GM18508 (cell line): ENCODE results near the gene NKX2-3.

Experiments used
- ATAC-seq: cut with Tn5 transposase; IDR thresholded peaks from one replicate; pipeline ENCODE4 v1.9.1; 2021; ENCODE audit warnings: moderate number of reproducible peaks; ENCODE audit not compliant: insufficient read depth, unreplicated experiment

The NKX2-3 gene

DNA sequence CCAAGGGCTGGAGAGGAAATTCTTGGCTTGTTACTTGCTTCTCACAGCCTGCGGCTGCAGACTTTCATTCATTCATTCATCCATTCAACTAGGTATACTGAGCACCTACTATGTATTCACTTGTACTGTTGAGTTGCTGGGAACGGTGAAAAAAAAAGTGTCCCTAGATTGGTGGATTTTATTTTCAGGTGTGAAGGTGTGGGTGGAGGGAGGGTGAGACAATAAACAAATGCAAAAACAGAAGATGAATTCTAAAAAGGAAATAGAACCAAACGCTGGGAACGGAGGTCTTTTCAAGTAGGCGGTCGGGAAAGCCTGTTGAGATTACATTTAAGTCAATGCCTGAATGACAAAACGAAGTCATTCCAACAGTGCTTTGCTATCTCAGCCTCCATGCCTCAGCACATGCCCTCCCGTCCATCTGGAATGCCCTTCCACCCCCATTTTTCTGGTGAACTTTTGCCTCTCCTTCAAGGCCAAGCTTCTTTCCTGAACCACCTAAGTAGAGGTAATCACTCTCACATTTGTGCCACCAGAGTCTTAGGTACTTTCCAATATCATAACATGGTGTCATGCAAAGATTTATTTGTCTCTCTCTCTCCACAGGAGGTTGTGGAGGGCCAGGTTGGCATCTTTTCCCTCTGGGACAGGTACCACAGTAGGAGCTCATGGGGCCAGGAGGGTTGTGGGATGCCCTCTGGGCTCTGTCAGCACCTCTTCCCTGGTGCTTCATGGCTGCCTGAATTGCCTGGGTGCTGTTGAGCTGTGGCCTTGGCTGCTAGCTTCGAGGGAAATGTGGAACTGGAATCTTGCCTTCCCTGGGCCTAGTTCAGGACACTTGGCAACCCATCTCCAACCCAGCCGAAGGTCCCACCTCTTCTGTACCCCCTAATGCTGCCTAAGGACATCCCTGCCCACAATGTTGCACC is 5.5 kb downstream of the NKX2-3 start:
- ATAC-seq, result no peak

DNA sequence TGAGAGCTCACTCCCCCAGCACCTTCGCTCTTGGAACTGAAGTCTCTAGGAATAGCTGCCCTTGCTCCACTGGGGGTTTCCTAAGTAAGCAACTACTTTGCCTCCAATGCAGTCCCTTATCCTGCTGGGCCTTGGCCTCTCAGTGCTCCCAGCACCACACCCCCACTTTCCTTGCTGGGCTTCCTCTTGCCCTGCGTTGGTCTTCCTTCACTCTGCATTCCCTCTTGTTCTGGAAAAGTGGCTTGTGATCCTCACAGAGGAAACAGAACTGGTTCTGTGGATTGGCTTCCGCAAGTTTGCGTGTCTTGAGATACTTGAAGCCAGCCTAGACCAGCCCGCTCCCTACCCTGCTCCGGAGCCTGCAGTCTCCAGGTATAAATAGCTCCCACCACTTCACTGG is 6.4 kb downstream of the NKX2-3 start:
- no peak for ATAC-seq

DNA sequence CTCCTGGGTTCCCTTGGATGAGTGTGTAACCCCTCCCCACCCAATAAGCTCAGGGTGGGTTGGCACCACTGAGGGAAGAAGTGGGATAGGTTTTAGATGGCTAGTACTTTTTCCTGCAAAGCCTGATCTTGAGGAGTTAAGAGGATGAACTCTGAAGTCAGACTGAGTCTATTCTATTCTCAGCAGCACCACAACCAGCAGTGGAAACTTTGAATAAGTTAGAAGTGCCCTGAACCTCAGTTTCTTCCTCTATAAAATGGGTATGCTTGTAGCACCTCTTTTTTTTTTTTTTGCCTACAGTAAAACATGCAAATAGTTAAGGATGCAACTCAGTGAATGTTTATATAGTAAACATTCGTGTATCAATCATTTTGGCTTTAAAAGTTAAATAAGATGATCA is 7.1 kb downstream of the NKX2-3 start:
- ATAC-seq, result no peak

DNA sequence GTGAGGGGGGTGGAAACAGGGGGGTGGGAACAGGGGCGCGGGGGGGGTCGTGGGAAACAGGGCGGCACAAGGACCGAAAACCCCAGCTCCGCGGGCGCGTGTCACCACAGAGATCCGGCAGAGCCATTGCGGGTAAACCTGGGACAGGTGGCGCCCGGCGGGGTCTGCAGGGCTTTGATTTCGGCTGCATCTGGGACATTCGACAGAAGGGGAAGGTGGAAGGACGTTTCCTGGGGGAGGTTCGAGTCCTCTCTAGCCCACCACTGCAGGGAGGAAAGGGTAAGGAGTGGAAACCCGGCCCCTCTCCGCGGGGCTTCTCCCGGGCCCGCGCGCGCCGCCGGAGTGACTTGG is 7.5 kb downstream of the NKX2-3 start:
- no peak for ATAC-seq

DNA sequence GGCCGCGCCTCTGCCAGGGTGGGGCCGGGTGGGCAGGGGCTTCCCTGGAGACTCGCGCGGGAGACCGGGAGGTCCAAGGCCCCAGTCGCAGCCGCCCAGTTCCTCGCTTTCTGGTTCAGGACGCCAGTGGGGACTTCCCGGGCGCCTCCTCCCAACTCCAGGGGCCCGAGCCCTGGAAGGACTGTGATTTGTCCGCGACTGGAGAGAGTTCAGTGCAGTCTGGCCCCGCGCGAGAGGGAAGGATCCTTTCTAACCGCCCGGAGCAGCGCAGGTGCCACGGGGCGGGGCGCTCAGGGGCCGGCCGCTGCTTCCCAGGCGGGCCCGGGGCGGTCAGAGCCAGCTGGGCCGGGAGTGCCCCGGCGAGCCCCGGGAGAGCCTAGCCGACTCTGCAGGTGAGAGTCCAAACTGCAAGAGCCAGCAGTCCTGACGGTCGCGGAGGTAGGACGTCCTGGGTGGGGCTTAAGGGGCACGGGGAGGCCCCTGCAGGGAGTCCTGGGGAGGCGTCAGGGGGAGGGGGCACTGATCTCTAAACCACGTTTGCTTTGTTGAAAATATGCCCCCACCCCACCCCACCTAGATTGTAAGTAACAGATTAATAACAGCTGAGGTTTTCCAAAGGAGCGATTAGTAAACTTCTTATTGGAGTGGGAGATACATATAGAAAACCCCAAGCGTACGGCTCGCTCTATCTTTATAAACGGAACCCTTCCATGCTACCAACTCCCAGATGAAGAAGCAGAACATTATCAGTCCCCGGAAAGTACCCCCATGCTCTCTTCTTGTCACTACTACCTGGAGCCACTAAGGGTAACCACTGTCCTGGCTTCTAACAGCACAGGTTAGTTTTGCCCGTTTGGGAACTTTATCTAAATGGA is 8.2 kb downstream of the NKX2-3 start:
- no peak for ATAC-seq

DNA sequence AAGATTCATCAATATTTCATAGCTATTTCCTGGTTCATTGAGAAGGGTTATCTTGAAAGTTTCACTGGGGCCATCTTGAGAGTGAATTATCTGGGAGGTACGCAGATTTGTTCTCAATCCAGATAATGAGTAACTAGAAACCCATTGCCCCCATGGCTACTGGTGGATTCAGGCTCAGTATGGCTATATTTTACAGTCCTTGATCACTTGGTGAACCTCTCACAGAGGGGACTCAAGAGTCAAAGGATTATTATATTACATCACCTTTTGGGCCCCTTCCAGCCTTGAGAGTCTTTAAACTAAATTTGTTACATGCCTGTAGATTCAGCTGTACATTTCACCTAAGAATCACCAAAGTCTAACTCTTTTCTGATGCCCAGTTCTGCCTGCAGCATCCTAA is 11.6 kb downstream of the NKX2-3 start:
- no peak for ATAC-seq

DNA sequence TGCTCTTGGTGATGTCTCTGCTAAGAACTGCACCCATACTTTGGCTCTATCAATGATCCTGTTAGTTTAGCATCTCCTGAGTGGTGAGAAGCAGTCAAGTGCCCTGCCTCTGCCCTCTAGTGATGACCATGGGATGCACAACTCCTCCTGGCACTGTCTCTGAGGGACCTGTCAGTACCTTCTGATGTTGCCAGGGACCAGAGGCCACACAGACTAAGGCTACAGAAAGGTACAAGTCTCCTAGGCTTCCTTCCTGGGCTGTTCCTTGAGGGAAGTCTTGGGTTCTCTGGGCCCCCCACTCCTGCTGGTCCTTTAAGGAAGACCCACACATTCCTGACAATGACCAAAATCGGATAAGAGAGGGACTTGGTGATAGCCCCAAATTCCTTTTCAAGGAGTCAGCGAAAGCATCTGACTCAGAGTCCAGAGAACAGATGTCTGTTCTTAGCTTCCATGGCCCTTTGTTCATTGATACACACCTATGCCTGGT is 15.3 kb downstream of the NKX2-3 start:
- ATAC-seq, result no peak

DNA sequence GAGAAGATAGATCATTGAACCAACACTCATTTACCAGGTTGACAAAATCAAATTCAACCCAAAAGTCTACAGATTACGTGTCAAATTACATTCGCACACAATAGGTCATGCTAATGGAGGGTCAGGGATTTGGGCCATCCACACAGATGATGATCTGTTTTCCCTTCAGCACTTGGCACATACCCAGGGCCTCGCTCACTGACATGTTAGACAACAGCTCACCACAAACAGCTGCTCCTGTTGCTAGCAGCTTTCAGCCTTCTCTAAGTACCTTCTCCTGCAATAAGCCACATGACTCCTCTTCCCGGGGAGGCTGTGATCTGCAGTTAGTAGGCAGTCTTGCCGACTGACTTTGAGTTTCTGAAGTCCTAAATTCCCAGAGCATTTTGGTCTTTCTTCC is 18.4 kb downstream of the NKX2-3 start:
- no peak for ATAC-seq

DNA sequence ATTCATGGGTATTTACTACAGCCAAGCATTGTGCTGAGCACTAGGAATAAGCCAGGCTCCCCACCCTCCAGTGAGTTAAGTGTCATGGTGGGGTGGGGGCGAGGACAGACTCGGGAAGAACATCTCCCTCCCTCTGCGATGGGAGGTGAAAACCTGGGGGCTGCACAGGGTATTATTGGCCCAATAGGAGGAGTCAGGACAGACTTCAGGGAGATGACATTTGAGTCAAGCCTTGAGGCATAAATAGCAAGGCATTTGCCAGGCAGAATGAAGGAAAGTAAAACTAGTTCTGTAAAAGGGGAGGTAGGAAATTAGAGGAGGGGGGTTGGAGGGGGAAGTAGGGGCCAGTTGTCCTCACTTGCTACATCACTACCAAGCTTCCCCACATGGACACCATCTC is 18.9 kb downstream of the NKX2-3 start:
- no peak for ATAC-seq

DNA sequence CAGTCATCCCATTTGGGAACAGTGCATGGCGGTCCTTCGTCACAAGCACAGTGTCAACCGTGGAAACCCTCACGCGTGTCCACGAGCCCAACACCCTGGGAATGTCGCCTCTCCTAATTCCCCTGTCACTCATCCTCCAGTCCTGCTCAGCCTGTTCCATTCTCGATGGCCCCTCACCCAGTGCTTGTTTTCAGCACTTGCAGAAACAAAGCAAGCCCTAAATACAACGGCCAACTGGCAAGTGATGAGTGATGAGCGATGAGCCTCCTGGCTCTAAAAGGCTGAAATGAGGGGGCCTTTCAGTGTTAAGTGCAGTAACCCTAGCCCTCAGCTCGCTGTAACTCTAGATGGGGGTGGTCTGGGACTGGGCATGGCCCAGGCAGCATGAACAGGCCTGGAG is 22.6 kb downstream of the NKX2-3 start:
- ATAC-seq, result no peak

DNA sequence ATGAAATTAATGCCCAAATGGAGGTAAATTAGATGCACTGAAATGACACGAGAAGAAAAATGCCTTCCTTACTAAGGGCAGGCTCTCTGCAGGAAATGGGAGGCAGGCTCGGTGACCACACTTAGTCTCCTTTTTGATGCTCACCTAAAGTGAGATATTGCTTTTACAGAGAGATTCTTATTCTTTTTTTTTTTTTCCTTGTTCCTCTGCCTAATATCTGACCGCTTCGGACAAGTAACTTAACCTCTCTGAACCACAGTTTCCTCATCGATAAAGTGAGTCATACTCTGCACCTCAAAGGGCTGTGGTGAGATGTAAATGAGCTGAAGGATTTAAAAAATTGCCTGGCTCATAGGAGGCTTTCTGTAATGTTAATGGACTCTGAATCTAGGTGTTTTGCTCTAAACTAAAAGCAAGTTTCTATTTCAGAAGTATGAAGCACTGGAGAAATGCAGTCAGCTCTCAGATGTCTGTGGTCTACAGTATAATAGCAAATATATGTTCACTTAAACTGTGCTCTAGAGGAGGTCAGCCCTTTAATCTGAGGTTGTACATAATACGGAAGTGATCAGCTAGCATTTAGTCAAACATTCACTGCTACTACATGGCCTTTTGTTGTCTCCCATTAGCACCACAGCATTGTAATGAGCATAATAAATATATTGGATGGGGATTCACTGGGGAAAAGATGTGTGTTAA is 23.2 kb downstream of the NKX2-3 start:
- peak; percentile 82 for ATAC-seq

DNA sequence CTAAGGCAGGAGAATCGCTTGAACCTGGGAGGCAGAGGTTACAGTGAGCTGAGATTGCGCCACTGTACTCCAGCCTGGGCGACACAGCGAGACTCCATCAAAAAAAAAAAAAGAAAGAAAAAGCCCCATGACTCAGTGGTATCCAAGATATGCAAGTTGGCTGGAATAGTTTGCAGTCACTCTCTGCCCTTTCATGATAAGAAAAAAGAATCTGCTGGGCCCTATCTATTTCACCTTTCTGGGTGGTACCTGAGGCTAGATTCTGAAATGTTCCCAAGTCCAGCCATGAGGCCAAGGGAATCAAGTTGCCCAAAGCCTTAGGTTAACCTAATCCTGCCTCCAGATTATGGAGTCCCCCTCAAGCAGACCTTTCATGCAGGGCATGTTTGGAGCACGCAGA is 24.3 kb downstream of the NKX2-3 start:
- ATAC-seq, result no peak

DNA sequence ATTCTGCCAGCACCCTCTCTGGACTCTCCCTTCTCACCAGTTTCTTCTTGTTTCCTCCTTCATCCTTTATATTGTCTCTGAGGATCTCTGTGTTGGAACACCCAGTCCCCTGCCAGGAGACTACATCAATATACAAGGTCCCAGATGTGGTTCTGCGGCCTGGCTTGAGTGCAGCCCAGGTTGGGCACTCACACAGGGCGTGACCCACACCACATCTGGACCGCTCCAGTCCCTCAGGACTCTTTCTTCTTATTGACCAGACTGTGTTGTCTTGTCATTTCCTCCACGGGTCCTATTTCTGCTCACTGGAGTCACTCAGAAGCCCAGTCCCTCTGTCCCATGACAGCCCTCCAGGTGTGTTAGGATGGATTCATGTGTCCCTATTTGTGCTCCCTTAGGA is 26.0 kb downstream of the NKX2-3 start:
- no peak for ATAC-seq

DNA sequence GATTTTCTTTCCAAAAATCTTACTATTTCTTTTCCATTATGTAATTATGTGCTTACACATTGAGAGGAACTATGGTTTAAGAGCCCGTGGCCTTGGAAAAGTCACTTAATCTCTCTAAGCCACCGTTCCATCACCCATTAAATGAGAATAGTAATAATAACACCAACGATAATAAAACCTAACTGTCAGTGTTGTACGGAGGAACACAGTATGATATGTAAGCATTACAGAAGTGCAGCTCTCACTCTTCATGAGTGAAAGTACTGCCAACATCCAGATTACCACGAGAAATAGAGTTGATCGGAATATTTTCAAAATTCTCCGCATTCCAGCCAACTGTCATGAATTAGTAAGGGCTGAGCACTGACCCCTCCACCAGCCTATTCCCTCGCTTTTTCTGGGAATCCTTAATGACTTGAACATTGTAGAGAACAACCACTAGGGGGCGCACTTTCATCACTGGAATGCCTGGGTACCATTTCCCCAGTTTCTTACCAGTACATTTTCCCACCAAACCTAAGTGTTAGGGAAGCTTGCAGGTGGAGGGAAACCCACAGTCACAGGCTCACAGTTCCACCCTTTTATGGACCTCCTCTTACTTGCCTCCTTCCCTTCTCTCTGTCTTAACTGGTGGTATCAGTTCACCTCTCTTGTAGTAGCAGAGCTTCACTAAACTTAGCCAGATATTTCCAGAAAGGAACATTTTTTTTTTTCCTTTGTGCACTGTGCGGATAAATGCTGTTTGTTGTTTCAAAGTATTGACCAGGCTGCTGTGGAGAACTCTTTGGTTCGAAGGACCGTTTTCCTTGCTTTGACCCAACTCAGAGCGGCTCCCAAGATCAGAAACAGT is 27.8 kb downstream of the NKX2-3 start:
- ATAC-seq, result no peak

DNA sequence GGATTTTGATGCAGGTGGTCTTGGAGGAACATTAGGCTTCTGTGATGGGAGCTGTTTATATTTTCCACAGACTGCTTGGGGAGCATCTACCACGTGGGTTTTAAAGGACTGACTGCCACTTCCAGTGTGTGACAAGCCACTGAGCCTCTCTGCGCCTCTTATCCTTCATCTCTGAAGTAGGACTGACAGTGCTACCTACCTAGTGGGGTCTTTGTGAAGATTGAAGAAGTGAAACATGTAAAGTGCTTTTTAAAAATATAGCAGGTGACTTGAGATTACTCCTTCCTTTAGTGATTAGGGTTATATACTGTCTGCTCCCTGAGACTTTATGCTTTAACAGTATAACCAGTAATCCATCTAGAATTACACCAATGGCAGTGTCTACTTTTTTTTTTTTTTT is 29.9 kb downstream of the NKX2-3 start:
- no peak for ATAC-seq

DNA sequence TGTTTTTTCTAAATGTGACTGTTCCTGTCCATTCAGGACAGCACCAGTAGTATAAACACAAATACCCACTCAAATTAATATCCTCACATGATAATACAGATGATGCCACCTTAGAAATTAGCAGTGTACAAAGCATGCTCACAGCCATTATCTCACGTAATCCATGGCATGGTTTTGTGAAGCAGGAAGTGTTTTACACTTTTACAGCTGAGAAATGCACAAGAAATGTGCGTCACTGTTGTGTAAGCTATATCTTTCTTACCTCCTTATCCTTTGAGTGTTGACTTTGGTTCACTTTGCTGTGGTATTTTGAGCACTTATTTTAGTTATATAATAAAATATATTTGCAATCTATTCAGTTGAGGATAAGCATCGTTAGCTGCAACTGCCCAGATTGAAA is 31.6 kb downstream of the NKX2-3 start:
- no peak for ATAC-seq

DNA sequence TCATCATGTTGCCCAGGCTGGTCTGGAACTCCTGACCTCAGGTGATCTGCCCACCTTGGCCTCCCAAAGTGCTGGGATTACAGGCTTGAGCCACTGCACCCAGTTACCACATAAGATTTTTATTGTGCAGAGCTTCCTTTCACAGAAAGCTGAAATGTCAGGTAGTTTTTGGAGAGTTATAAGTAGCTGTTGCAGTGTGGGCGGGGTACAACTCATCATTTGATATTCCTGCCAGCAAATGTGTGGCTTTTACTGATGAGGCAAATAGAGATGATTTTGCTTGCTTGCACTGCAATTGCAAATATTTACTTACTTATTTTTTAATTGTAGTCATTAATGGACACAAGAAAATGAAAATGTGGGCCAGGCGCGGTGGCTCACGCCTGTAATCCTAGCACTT is 32.4 kb downstream of the NKX2-3 start:
- no peak for ATAC-seq

DNA sequence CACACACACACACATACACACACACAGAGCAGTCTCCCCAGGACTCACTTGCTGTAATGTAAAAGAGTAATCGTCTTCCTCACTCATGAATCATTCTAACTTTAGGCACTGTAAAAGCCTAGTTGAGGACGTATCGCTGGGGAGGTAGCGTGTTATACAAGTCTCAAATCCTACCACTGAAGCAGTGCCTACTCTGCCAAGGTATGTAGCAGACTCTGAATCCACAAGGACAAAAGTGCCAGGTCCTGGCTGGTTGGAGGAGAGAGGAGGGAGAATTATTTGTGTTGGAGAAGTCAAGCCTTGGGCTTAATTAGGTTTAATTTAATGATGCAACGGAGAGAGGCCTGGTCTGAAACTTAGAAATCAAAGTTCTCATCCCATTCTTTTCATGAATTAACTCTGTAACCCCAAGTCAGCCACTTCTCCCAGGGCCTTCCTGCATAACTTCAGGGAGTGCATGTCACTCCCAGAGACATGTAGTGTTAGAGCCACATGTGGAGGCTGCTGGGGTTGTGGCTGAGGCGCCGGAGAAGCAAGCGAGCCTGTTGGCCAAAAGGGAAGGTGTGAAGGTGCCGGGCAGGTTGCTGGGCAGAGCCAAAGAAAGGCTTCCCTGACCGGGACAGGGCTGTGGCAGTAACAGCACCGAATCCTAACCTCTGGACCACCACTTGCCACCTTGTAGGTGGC is 36.7 kb downstream of the NKX2-3 start:
- ATAC-seq, result no peak

DNA sequence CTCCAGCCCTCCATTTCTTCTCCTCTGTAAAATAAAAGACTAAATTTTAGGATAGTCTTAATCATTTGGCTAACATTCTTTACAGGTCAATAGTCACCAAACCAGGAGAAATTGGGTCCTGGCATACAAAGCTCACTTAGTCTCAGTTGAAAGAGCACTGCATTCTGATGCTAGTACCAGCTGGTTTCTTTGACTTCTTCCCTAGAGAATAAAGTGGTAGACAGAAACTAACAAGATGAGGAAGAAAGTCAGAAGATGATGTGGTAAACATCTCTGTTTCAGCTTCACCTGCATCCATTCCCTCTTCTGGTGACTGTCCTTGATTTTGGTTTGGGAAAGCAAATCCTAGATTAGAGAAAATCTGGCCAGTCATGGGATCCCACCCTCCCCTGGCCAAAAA is 37.2 kb downstream of the NKX2-3 start:
- no peak for ATAC-seq
